K562 (cell line): ENCODE results near the gene PSMB11. TPM values are rescaled to one million over a fixed set of nuclear protein-coding genes. Genes with fewer than 3 reads are reported as not detected.

Source experiments
- ATF2 ChIP-seq: sonication (generic); formaldehyde crosslinking; IDR thresholded peaks from 2 replicates; pipeline ENCODE4 v1.8.1; 2022; ENCODE audit warnings: missing genetic modification reagents
- DEAF1 ChIP-seq: fragments of 450-650 bp; formaldehyde crosslinking; IDR thresholded peaks from 2 replicates; pipeline ENCODE4 v1.4.0; 2020; ENCODE audit warnings: mild to moderate bottlenecking, moderate library complexity
- ETS1 ChIP-seq: conservative IDR thresholded peaks from 2 replicates; pipeline ENCODE4 v1.6.1; 2011; ENCODE audit warnings: low read depth, mild to moderate bottlenecking, low read length; ENCODE audit not compliant: control insufficient read depth
- HLTF ChIP-seq: fragments of 450-650 bp; IDR thresholded peaks from 2 replicates; pipeline ENCODE4 v1.6.1; 2016
- JUND ChIP-seq, 2 experiments: IDR thresholded peaks; 2 replicates in 1 of 2; 3 replicates in 1 of 2; pipeline ENCODE4 v1.6.1; 2011; ENCODE audit warnings: borderline replicate concordance in 2 of 2, low read depth in 2 of 2, low read length in 2 of 2, improper control_type of control experiment in 1 of 2, missing biosample characterization in 1 of 2, missing genetic modification characterization in 1 of 2, missing genetic modification reagents in 1 of 2
- NR4A1 ChIP-seq, 2 experiments: fragments of 250-450 bp in 1 of 2; fragments of 450-650 bp in 1 of 2; sonication (Bioruptor Pico) in 1 of 2; IDR thresholded peaks; 2 replicates each; pipeline versions ENCODE4 v1.4.0 to v1.6.1; 2016 to 2020; ENCODE audit warnings: mild to moderate bottlenecking in 2 of 2, missing compliant biosample characterization in 1 of 2, missing genetic modification characterization in 1 of 2, moderate library complexity in 1 of 2
- PYGO2 ChIP-seq: fragments of 450-650 bp; IDR thresholded peaks from 2 replicates; pipeline ENCODE4 v1.6.1; 2016; ENCODE audit warnings: mild to moderate bottlenecking, missing genetic modification characterization, moderate library complexity, missing compliant biosample characterization
- RBM22 ChIP-seq: fragments of 200-400 bp; formaldehyde crosslinking; IDR thresholded peaks from 2 replicates; pipeline ENCODE4 v1.6.1; 2018; ENCODE audit warnings: low read length, low read depth; ENCODE audit not compliant: poor library complexity, severe bottlenecking
- SIN3B ChIP-seq: fragments of 450-650 bp; IDR thresholded peaks from 2 replicates; pipeline ENCODE4 v1.6.1; 2017; ENCODE audit warnings: low read depth, mild to moderate bottlenecking, moderate library complexity
- THAP12 ChIP-seq: fragments of 250-450 bp; sonication (Bioruptor Pico); IDR thresholded peaks from 2 replicates; pipeline ENCODE4 v1.9.0; 2021; ENCODE audit warnings: mild to moderate bottlenecking, inconsistent platforms
- TOE1 ChIP-seq, 2 experiments: fragments of 450-650 bp in 1 of 2; sonication (generic) in 1 of 2; formaldehyde crosslinking in 1 of 2; IDR thresholded peaks; 2 replicates each; pipeline versions ENCODE4 v1.7.1 to v1.8.0; 2016 to 2022; ENCODE audit warnings: borderline replicate concordance in 2 of 2, mild to moderate bottlenecking in 2 of 2, antibody characterized with exemption in 1 of 2, inconsistent platforms in 1 of 2, low read depth in 1 of 2, missing genetic modification reagents in 1 of 2, moderate library complexity in 1 of 2
- ZBTB33 ChIP-seq: sonication (generic); formaldehyde crosslinking; IDR thresholded peaks from 2 replicates; pipeline ENCODE4 v1.8.1; 2023; ENCODE audit warnings: mild to moderate bottlenecking, missing genetic modification reagents
- ZNF282 ChIP-seq: sonication (generic); formaldehyde crosslinking; IDR thresholded peaks from 2 replicates; pipeline ENCODE4 v1.8.1; 2023; ENCODE audit warnings: missing genetic modification reagents
- ZNF436 ChIP-seq: fragments of 250-450, 450-650 bp; sonication (Bioruptor Pico); formaldehyde crosslinking; IDR thresholded peaks from 2 replicates; pipeline ENCODE4 v1.7.0; 2020; ENCODE audit warnings: mild to moderate bottlenecking
- ZNF586 ChIP-seq: fragments of 450-650 bp; formaldehyde crosslinking; conservative IDR thresholded peaks from 2 replicates; pipeline ENCODE4 v1.4.0; 2020; ENCODE audit warnings: mild to moderate bottlenecking, moderate library complexity
- polyA plus RNA-seq, 8 experiments: library from polyadenylated mRNA; depleted of rRNA in 4 of 8; stranded (reverse) in 5 of 8; unstranded in 3 of 8; fragments of >200 nt; fragmentation: Nextera tagmentation in 2 of 8; fragmentation: Illumina TruSeq in 1 of 8; extraction: Ambion mirVana in 2 of 8; extraction: Trizol in 1 of 8; gene quantifications; 2 replicates each; pipeline versions ENCODE4 v1.2.1 to v1.2.3, GENCODE V29; 2011 to 2014; ENCODE audit warnings: inconsistent platforms in 1 of 8, missing spikeins in 1 of 8
- total RNA-seq, 7 experiments: library from RNA; depleted of rRNA in 6 of 7; stranded (reverse); fragments of >200 nt in 6 of 7; fragmentation: Illumina TruSeq in 2 of 7; extraction: Trizol in 2 of 7; gene quantifications; 2 replicates each; pipeline versions ENCODE4 v1.2.1 to v1.2.3, GENCODE V29; 2011 to 2021; ENCODE audit warnings: low replicate concordance in 1 of 7

PSMB11 gene
- total and polyA plus RNA-seq, 9 of the 15 experiments (the other 6 are each of a cell fraction or from before 2014, with no cell fraction given), result not detected

- TF ChIP-seq JUND (IDR thresholded peaks at IDR 0.05; ENCODE audit: borderline replicate concordance, low read depth, low read length) (peak; percentile 84), JUND (tag; IDR thresholded peaks at IDR 0.05; ENCODE audit: borderline replicate concordance, low read depth, low read length) (no peak; the same call in 2 of the 3 replicates), DEAF1 (no peak), SIN3B (no peak), HLTF (no peak), PYGO2 (tag) (no peak), ZBTB33 (CRISPR knock-in tag) (peak; percentile 64; the same call in 1 of the 2 replicates), TOE1 (IDR thresholded peaks at IDR 0.05; ENCODE audit: borderline replicate concordance) (peak; percentile 83), TOE1 (CRISPR knock-in tag; IDR thresholded peaks at IDR 0.05; ENCODE audit: borderline replicate concordance, low read depth) (0 out of 2 replicates have a peak, but pooled peaks have one; percentile 36), ATF2 (CRISPR knock-in tag) (no peak), RBM22 (peak; percentile 73), THAP12 (CRISPR knock-in tag) (peak; percentile 86; the same call in 1 of the 2 replicates), ETS1 (no peak; the same call in 1 of the 2 replicates), ZNF436 (CRISPR knock-in tag) (no peak), ZNF586 (CRISPR knock-in tag) (no peak), ZNF282 (CRISPR knock-in tag) (no peak), NR4A1 (CRISPR knock-in tag; IDR thresholded peaks at IDR 0.05) (no peak), NR4A1 (tag; IDR thresholded peaks at IDR 0.05) (no peak; the same call in 1 of the 2 replicates)
Measured at GRCh38 chr14:23006544-23007419, 35.2 kb upstream of the PSMB11 start (continued).
